Activated CD4-positive, alpha-beta T cell treated with anti-CD3 and anti-CD28 coated beads, Interleukin-2, amount 50 U/mL, for 24 hours (primary cell): ENCODE results near the gene DNAH11.
"Not testable (repeated sequence)": the region's sequence is repeated elsewhere in the genome, so short reads cannot be mapped to it uniquely, and the experiment has no call there.

Experiments used
- DNase-seq, 2 donors: peaks; one replicate each; pipeline ENCODE4 v3.0.0-alpha.2; 2020; ENCODE audit warnings: low read depth in 1 of 2, low spot score in 1 of 2

Gene DNAH11

DNA sequence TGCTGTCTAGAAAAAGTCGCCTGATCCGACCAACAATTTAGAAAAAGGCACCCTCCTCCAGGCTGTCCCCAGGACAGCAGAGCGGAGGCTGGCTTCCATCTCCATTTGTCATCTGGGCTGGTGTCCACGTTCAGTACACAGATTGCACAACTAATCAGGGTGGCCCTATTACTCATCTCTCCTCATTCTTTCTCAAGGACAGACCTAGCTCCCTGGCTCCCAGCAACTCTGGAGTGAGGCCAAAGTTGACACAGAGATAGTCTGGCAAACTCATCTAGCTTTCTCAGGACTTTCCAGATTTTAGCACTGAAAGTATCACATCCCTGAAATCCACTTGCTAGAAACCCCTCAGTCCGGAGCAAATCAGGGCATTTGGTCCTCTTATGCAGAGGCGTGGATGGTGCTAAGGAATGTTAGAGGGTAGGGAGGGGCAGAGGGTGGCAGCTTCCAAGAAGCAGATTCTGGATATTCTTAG, 75.1 kb downstream of the DNAH11 start:
- DNase-seq = no peak

DNA sequence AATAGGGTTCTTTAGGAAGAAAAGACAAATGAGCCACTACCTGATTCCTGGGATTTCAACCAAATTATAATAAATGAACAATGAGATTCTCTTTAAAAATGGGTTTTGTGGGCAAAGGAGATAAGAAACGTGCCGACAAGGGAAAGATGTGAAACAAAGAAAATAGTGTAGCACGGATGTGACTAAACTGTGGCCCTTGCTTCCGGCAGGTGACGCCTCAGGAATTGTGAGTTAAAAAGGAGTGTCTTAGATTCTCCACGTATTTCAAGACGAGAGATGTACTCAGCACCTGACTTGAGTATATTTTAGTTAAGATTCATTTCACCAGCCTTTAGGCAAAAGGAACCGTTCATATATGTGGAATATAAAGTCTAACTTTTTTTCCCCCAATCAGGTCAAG, 75.9 kb downstream of the DNAH11 start:
- DNase-seq = no peak

DNA sequence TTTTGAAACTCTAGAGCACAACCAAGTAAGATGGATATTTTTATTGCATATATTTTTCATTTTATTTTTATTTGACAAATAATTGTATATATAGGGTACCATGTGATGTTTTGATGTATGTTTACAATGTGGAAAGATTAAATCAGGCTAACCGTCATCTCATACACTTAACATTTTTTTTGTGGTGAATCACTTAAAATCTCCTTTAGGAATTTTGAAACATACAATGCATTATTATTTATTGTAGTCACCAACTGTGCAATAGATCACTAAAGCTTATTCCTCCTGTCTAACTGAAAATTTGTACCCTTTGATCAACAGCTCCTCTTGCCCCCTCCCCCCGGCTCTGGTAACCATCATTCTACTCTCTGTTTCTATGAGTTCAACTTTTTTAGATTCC, 77.2 kb downstream of the DNAH11 start:
- no peak for DNase-seq

DNA sequence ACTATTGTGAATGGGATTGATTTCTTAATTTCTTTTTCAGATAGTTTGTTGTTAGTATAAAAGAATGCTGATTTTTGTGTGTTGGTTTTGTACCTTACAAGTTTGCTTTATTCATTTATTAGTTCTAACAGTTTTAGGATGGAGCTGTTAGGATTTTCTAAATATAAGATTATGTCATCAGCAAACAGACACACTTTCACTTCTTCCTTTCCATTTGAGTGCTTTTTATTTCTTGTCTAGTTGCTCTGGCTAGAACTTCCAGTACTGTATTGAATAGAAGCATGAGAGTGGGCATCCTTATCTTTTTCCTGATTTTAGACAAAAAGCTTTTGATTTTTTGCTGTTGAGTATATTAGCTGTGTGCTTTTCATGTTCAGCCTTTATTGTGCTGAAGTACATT, 81.5 kb downstream of the DNAH11 start:
- DNase-seq = no peak

DNA sequence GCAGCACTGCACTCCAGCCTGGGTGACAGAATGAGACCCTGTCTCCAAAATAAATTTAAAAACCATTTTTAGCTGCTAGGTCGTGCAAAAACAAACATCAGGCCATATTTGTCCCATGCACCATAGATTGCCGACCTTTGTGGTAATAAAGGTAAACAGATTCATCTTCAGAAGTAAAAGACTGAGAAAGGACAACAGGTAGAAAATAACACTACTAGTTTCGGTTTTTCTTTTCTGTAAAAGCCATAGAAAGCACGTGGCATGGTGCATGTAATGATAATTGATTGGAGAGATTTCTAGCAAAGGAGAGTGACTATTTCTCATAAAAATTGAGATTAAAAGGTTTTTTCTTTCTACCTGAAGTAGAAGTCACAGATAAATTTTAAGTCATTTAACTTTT, 93.9 kb downstream of the DNAH11 start:
- no peak for DNase-seq

DNA sequence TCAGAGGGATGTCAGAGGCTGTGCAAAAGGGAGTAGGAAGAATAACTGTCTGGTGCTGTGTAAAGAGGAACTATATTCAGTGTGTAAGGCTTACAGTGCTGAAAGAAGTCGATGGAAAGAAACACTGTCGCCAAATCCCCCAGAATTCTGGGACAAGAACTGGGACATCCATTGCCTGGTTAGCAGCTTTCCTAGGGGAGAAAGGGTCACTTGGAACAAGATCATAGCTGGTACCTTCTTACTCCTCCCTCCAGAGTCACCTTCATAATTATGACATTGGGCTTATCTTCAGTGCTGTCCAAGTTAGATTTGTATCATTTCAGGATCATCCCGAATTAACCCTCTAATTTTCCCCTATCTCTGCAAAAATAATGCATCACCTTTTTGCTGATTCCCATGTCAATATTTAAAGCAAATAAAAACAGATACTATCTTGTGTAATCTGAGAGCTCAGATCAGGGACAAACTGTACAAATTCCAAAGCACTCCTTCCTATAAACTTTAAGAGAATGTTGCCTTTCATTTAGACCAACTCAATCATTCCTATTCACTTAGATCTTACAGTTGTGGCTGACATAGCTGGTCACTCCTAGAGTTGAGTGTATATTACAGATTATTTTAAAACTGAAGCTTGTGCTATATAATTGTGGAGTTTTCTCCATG, 96.5 kb downstream of the DNAH11 start:
- no peak for DNase-seq

DNA sequence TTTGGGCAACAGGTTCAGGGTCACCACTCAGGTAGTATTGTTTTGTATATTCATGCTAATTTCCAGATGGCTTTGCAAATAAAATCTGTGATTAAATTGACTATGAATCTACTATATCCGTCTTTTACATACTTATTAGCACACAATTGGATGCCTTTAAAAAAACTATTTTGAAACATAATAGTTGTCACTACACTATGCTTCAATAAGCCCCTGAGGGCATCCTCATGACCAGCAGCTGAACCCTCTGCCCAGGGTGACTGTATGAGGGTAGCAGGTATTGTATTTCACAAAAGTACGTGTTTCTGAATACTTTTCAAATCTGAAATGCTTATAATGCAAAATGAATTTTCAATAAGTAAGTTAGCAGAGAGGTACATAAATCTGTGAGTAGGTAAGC, 97.3 kb downstream of the DNAH11 start:
- no peak for DNase-seq

DNA sequence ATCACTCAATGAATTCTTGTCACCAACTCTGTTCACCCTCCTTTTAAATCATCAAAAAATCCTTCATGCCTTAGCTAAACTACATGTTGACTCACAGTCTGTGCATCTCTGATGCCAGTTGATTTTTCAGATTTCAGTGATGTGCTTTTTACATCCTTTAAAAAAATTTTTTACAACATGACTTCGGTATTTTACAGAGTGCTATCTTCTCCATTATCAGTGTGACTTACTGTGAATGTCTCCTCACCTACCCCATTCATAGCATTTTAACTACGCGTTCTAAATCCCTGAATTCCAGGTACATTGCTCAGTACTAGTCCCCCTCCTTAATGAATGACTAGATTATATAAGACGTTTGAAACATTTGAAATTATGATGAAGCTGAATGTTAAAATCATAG, 98.7 kb downstream of the DNAH11 start:
- DNase-seq = no peak

DNA sequence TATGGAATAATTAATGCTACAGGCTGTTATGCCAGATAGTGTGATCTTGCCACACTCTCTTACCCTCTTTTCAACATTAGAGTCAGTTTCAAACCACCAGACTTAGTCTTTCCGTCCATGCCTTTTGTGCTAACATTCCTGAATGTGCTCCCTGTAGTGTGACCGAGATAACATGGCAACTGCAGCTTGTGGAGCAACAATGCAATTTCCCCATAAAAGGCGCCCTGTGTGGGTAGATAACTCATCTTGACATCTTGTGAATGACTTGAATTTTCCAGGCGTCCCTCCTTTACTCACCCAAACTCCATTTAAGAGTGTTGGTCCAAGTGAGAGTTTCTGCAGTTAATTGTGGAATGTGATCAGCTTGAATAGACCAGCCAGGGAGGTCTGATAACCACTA, 99.6 kb downstream of the DNAH11 start:
- no peak for DNase-seq

DNA sequence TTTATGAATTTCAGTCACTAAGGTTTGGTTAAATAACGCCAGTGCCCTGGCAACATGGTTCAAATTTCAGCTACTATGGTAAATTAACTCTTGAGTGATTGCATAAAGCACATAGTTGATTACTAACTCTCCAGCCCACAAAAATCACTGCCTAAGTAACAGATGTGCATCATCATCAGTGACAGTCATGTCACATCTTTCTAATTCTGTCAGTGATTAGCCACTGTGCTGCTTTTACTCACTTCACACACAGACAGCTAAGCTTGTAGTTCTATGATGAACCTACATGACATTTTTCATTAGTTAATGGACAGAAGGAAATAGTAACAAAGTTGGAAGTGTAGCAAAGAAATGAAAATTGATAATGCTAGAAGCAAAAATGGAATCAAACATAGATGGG, 108.9 kb downstream of the DNAH11 start:
- no peak for DNase-seq

DNA sequence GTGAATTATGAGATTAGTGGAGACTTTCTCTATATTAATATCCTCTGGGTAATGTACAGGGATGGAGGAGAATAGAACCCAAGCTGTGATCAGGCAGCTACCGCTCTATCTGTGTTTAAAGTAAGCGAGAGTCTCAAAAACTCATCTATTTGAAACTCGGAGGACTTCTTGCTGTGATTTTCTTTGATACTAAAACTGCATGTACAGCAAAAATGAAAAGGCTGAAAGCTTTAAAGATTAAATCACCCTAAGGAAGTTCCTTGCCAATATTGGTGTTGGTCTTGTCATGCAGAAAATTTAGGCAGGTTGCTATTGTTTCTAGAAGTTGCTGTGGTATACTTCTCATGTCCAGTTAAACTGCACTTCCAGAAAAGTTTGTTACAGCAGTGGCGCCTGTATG, 110.8 kb downstream of the DNAH11 start:
- no peak for DNase-seq

DNA sequence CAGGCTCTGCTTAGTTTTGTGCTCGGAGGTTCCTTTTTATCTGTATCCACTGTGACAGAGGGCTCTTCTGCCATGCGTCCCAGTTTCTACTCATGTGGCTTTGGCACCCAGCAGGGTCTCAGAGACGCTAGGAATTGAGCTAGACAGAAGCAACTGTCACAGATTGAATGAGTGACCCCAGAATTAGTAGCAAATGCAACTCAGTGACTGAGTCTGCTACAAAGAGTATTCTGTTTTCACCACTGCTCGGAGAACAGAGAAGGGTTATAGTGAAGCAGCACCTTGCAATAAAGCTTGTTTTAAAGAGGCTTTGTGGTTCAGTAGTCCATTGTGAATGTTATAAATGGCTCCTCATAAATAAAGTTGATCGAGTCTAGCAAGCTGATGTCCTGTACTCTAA, 113.2 kb downstream of the DNAH11 start:
- no peak for DNase-seq

DNA sequence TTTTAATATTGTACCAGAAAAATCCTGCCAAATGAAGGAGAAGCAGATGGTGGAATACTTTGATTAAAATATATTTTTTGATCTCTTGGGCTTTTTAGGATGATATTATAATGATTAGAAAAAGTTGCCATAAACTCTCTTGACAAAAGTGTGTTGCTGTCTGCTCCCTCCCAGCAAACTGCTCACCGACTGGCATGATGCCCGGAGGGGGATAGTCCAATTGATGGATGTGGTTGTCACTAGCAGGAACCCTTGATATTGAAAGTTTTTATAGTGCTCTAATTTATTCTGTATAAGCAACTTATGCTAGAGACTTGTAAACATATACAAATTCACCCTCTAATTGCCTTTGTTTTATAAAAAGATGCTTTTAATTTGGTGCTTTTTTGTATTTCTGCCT, 114.0 kb downstream of the DNAH11 start:
- DNase-seq = no peak

DNA sequence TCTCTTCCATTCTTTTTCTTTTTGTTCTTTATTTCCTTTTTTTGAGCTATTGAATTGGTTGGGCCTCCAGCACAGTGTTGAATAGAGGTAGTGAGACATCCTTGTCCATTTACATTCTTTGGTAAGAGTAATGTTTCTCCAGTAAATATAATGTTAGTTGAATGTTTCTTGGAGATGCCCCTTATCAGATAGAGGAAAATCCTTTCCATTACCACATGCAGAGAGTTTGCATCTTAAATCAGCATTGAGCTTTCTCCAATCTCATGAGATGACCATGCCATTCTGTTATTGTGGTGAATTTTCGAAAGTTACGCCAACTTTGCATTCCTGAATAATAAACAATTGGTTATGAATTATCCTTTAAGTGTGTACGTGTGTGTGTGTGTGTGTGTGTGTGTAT, 127.7 kb downstream of the DNAH11 start:
- DNase-seq = no peak

DNA sequence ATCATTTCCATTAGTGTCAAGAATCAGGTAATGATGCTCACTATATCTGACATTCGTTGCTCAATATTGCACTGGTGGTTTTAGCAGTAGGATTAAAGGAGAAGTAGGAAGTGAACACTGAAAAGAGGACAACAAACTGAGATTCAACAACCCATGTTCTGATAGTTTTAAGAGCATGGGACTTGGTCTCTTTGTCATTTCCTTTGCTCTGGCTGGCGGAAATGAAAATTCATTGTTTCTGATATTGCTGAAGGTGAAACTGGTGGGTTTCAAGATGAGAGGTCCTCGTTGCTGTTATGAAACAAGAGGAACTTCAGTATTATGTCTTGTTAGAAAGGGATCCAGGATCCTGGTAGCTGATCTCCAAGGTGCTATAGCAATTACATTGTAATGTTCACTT, 129.0 kb downstream of the DNAH11 start:
- no peak for DNase-seq

DNA sequence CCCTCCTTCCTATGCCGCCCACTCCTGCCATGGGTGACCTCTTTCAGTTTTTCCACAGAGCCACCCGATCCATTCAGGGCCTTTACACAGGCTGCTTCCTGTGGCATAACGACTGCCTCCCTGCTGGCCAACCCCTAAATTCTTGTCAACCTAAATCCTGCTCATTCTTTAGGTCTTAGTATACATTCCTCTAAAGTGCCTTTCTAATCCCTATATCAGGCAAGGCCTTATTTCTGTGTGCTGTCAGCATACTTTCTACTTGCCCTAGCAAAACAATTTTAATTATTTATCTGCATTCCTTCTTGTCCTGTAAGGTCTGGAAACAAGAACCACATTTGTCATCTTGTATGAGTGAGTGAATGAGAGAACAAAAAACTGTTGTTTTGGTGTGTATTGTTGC, 132.4 kb downstream of the DNAH11 start:
- DNase-seq = no peak

DNA sequence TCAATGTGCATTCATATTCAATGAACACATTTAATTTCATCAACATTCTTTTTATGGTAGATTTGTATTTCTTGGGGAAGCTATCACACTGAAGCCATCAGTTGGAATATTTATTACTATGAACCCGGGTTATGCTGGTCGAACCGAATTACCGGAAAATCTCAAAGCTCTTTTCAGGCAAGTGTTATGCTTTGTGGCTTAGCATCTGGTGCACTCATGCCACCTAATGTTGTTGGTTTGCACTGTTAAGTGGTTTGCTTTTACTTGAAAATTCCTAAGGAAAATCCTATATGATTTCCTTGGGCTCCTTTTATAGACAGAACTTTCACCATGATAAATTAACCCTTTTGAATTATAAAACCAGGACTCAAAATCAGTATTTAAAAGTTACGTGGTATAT, 147.9 kb downstream of the DNAH11 start:
- DNase-seq = no peak

DNA sequence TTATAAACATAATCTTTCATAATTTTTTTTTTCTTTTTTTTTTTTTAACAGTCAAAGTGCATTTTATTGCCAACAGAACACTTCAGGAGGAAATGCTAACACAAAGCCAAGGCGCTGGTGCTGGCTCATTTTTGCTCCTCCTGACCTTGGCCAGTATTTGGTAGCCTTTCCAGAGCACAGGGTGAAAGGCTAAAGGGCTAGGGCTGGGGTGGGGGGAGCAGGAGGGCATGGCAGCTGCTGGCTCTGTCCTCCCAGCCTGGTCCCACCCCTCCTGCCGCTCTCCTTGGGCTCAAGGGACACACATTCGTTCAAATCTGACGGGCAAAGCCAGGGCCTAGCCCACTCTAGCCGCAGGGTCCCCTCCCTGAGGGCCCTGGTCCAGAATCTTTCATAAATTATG, 148.3 kb downstream of the DNAH11 start:
- not testable (repeated sequence) for DNase-seq

DNA sequence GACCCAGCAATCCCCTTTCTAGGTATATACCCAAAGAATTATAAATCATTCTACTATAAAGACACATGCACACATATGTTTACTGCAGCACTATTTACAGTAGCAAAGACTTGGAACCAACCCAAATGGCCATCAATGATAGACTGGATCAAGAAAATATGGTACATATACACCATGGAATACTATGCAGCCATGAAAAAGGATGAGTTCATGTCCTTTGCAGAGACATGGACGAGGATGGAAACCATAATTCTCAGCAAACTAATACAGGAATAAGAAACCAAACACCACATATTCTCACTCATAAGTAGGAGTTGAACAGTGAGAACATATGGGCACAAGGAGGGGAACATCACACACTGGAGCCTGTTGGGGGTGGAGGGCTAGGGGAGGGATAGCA, 157.7 kb downstream of the DNAH11 start:
- DNase-seq = not testable (repeated sequence)

DNA sequence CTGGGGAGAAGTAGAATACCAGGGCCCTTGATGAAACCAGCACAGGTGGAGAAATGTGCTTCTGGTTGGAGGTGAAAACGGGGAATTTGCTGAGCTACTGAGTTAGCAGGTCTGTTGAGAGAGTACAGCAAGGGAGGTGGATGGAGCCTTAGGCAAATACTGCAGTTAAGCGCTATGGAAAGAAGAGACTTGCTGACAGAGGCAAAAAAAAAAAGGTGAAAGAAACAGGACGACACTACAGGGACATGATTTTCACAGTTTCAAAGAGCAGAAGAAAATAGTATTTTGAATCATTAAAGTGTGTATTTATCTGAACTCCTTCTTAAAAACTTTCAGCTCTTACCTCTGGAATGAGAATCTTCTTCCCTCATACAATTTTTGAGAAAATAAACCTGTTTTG, 159.5 kb downstream of the DNAH11 start:
- DNase-seq = no peak

DNA sequence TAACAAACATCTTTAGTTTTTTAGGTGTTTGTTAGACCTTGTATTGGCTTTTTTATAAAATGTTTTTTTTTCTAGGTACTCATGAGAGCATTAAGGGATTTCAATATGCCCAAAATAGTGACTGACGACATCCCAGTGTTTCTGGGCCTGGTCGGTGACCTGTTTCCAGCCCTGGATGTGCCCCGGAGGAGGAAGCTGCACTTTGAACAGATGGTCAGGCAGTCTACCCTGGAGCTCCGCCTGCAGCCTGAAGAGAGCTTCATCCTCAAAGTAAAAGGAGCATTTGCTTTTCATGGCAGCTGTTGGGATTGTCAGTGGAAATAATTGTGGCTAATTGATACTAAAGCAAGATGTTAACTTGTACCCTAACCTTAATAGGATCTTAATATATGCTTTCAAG, 161.5 kb downstream of the DNAH11 start:
- DNase-seq = no peak

DNA sequence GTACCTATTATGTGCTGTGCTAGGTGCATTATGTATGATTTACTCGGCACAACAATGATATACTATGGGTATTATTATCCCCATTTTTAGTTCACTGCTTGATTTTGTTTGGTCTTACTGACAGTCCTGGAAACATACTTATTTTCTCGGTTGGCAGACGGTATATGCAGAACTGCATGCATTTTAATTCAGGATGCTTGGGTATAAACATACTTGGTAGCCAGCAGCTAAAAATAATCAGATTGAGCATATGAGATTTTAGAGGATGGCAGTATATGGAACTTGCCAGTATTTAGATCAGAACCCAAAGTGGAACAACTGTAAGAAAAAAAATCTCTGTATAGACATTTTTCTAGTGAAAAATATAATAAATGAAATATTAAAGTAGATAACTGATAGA, 163.3 kb downstream of the DNAH11 start:
- no peak for DNase-seq

DNA sequence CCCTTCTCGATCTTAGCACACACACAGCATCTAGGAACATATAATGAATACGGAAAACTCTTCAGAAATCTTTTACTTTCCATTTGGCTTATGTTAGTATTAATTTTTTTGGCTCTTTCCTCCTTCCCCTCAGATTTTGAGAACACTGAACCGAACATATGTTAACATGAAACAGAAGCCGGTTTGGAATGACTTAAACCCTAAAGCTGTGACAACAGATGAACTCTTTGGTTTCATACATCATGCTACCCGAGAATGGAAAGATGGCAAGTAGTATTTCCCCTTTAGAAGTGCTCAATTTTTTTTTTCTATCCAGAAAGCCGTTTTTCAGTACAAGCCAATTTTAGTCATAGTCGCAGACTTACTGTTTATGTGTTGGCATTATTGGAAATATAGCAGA, 164.7 kb downstream of the DNAH11 start:
- DNase-seq = no peak

DNA sequence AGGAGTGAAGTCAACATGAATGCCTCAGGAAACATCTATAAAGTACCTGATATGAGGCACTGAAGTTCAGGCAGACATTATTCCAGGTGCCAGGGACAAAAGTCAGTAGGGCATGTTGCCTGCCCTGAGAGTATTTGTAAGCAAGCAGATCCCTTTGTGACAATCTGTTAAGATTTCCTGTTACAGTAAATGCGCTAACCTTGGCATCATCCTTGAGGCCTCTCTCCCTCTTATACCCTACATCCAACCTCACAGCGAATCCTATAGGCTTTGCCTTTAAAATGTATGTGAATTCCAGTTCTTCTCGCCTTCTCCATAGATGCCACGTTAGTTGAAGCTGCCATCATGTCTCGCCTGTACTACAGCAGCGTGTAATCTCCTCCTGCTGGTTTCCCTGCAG, 165.3 kb downstream of the DNAH11 start:
- DNase-seq = no peak
